Sigmoid colon (tissue), 4 donors: Measurements from ENCODE around the gene SLC28A1.

Experiments
- EP300 ChIP-seq, 4 donors: sonication (generic); formaldehyde crosslinking; IDR thresholded peaks; one replicate each; pipeline ENCODE4 v1.6.1; 2017; ENCODE audit warnings: antibody characterized with exemption in 4 of 4
- POLR2A ChIP-seq, 2 donors: fragments of 450-650 bp; IDR thresholded peaks; one replicate each; pipeline ENCODE4 v1.6.1; 2016; ENCODE audit warnings: antibody characterized with exemption in 2 of 2, mild to moderate bottlenecking in 2 of 2, moderate library complexity in 2 of 2
- POLR2AphosphoS5 ChIP-seq, 4 donors: sonication (generic); formaldehyde crosslinking; IDR thresholded peaks; one replicate each; pipeline ENCODE4 v1.6.1; 2017; ENCODE audit warnings: antibody characterized with exemption in 4 of 4
- TF ChIP-seq, protein P1 (sequence below), 4 experiments: fragments of 450-650 bp in 3 of 4; fragments of 200-600 bp in 1 of 4; IDR thresholded peaks; one replicate each; pipeline ENCODE4 v1.5.1; 2016 to 2019; ENCODE audit warnings: antibody characterized with exemption in 4 of 4, mild to moderate bottlenecking in 3 of 4, moderate library complexity in 2 of 4

DNA sequence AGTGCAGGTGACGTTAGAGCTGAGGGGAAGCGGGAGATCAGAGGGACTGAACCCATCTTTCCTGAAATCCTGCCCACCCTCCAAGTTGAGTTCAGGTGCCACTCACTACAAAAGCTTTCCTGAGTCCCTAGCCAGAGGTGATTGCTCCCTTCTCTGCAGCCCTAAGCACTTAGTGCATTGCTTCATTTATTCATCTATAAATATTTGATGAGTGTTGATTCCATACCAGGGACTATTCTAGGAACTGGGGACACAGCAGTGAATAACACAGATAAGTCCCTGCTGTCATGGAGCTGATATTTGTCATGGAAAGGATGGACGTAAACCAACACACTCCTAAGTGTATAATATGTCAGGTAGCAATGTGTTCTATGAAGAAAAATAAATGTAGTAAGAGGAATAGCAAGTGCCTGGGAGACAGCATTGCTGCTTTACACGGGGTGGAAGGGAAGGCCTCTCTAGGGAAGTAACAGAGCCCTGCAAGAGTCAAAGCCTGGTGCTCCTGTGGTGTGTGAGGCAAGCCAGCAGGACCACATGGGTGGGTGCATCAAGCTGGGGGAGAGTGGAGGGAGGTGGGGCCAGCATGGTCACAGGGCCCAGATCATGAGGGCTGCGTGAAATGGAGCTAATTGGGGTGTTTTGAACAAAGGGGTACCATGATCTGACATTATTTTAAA is 48.7 kb upstream of the SLC28A1 start:
- TF ChIP-seq, protein P1, sequence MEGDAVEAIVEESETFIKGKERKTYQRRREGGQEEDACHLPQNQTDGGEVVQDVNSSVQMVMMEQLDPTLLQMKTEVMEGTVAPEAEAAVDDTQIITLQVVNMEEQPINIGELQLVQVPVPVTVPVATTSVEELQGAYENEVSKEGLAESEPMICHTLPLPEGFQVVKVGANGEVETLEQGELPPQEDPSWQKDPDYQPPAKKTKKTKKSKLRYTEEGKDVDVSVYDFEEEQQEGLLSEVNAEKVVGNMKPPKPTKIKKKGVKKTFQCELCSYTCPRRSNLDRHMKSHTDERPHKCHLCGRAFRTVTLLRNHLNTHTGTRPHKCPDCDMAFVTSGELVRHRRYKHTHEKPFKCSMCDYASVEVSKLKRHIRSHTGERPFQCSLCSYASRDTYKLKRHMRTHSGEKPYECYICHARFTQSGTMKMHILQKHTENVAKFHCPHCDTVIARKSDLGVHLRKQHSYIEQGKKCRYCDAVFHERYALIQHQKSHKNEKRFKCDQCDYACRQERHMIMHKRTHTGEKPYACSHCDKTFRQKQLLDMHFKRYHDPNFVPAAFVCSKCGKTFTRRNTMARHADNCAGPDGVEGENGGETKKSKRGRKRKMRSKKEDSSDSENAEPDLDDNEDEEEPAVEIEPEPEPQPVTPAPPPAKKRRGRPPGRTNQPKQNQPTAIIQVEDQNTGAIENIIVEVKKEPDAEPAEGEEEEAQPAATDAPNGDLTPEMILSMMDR (IDR thresholded peaks at IDR 0.05), result no peak
- no peak for TF ChIP-seq POLR2A (IDR thresholded peaks at IDR 0.05)
- no peak for TF ChIP-seq POLR2AphosphoS5 (IDR thresholded peaks at IDR 0.05)
- no peak for TF ChIP-seq EP300 (IDR thresholded peaks at IDR 0.05)
